GM18520 (cell line): ENCODE results near the gene CSNK1A1.
"Not testable (repeated sequence)": the region's sequence is repeated elsewhere in the genome, so short reads cannot be mapped to it uniquely, and the experiment has no call there.

Experiments used
- ATAC-seq: cut with Tn5 transposase; IDR thresholded peaks from one replicate; pipeline ENCODE4 v1.9.1; 2021; ENCODE audit not compliant: unreplicated experiment

Gene CSNK1A1

DNA sequence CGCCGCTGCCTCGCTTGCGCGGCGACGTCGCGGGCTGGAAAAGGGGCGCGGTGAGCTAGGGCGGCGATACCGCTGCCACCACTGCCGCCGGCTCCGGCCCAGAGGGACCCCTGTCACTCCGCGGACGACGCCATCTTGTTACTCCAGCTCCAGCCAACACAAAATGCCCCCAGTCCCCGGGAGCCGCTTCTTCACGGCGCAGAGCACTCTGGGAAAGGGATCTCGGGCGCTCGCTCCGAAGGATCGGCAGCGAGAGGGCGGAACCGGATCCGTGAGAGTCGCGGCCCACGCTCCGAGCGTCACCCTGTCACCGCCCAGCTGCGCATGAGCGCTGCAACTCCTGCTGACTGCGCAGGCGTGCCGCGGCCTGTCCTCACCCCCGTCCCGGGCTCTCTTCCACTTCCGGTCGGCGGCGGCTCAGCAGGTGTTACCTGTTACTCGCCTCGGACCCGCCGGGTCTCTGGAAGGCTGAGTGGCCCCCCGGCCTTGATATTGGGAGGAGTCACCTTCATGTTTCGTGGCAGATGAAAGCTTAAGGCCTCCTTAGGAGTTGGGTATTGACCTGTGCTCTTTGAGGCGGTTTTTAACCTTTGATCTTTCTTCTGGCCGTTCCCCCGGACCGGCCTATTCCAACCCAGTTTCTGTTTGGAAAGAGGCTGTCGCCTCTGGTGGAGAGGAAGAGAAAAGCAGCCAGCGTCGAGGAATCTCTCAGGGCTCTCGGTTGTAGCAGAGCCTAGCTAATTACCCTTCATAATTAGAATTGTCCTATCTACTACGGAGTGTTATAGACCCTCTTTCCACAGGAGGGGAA is at the start of gene CSNK1A1:
TSS of gene CSNK1A1 (minus strand) at position 213 of the 811 bp plus-strand sequence. CDS start 475 bp downstream, outside the sequence.
- peak; percentile 89 for ATAC-seq

DNA sequence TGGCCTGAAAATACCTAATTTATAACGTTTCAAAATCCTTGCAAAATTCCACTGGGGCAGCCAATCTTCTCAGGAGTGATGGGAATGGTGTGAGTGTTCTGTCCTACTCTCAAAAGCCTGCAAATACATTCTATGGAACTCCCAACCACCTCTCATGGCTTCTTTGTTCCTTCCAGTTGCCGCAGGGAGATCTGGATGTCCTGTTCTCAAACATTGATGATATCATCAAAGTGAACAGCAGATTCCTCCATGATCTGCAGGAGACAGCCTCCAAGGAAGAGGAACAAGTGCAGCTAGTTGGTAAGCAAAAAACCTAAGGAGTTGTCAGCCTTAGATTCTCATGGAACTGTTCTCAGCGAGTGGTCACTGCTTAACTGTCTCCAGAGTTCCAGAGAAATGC is 49.7 kb upstream of the CSNK1A1 start:
- ATAC-seq, result no peak

DNA sequence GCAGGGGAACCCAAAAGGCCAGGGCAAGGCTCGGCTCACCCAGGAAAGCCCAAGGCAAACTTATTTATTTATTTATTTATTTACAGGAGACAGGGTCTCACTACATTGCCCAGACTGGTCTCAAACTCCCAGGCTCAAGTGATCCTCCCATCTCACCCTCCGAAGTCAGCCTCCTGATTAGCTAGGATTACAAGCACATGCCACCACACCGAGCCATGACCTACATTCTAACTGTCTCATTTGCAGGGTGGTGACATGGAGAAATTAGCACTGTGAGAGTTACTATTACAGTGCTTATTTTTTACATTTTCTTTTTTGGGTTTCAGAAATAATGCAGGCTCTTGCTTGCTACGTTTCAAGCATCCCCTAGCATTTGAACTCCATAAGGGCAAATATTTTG is 48.1 kb upstream of the CSNK1A1 start:
- no peak for ATAC-seq

DNA sequence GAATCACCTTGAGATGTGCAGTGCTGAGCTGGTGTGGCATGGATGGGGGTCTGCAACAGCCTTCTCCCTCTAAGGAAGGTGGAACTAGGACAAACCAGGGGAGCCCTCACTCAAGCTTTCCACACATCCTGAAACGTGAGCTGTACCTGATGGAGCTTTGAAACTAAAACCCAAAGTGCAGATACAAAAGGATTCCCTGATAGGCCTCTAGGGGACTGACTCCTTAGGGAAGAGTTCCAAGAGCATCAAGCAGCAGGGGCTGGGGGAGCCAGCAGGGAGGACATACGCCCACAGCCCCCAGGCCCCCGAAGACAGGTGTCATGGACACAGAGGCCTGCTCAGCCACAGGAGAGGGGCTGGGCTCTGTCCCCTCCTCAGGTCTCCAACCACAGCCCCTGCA is 47.7 kb upstream of the CSNK1A1 start:
- no peak for ATAC-seq

DNA sequence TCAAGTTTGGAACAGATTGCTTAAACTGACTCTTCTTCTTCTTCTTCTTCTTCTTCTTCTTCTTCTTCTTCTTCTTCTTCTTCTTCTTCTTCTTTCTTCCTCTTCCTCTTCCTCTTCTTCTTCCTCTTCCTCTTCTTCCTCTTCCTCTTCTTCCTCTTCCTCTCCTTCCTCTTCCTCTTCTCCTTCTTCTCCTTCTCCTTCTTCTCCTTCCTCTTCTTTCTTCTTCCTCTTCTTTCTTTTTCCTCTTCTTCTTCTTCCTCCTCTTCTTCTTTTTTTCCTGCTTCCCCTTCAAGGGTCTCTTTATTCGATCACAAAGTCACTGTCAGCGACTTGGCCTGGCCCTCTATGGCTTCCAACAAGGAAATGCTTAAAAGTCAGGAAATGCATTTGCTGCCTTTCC is 47.0 kb upstream of the CSNK1A1 start:
- not testable (repeated sequence) for ATAC-seq

DNA sequence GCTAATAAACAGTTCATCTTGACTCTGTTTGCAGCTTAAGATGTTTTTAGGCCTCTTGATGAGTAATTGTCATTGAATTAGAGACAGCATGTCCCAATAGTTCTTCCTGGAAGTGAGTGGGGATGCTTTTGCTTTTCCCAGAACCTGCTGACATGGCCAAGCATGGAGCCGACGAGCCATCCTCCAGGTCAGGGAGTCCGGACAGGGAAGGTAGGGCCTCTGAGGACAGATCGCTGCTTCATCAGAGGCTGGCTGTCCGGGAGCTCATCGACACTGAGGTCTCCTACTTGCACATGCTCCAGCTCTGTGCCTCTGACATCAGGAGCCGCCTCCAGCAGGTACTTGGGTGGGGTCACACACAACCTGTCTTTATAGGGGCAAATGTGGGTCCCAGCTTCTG is 46.4 kb upstream of the CSNK1A1 start:
- ATAC-seq, result no peak

DNA sequence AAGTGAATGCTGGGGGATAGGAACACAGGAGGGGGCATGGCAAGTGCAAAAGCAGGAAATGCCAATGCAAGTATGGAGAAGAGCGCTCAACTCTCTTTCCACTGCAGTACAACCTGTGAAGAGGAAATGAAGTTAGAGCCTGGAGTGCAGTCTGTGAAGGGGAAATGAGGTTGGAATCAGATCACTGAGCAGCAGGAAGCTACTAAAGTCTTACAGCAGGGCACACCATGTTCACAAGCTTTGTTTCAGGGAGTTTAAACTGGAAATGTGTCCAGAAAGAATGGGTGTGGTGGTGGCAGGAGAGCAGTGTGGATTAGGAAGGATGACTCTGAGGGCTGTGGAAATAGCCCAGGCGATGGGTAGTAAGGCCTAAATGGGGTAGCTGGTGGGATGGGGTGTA is 45.5 kb upstream of the CSNK1A1 start:
- no peak for ATAC-seq

DNA sequence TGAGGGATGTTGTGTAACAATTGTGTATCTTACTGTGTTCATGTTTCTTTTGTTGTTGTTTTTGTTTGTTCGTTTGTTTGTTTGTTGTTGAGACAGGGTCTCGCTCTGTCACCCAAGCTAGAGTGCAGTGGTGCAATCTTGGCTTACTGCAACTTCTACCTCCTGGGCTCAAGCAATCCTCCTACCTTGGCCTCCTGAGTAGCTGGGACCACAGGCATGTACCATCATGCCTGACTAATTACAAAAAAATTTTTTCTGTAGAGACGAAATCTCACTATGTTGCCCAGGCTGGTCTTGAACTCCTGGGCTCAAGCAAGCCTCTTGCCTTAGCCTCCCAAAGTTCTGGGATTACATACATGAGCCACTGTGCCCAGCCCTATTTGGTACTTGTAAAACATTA is 43.9 kb upstream of the CSNK1A1 start:
- ATAC-seq, result not testable (repeated sequence)

DNA sequence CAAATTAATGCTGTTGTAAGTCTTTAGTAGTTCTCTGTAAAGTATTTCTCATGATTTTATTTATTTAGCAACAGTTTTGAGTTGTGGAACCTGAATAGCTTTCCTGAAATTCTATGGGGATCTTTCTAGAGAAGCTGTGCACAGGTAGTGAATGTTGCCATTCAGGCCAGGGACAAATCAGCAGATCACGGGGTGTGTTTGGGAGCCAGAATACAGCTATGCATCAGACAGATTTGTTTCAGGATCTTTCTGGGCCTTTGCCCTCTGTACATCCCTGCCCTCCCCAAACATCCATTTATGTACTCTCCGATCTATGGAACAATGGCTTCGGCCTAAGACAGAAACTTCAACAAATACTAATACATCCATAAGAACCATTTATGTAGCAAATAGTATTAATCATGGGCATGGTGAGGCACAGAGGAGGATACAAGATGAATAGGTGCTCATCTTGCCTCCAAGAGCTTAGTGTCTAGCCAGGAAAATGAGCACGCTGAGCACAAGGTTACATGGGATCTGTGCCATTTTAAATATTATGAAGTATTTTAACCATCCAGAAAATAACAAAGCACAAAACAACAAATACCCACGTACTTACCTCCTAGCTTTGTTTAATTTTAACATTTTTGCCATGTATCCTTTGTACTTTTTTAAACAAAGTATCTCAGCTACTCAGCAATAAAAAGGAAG is 43.1 kb upstream of the CSNK1A1 start:
- ATAC-seq, result no peak

DNA sequence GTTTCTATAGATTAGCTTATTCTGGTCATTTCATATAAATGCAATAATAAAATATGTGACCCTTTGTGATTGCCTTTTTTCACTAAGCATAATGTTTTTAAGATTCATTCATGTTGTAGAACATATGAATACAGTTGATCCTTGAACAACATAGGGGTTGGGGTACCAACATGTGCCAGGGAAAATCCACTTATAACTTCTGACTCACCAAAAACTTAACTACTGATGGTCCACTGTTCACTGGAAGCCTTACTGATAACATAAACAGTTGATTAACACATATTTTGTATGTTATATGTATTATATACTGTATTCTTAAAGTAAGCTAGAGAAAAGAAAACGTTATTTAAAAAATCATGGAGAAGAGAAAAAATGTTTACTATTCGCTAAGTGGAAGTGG is 42.1 kb upstream of the CSNK1A1 start:
- ATAC-seq, result no peak

DNA sequence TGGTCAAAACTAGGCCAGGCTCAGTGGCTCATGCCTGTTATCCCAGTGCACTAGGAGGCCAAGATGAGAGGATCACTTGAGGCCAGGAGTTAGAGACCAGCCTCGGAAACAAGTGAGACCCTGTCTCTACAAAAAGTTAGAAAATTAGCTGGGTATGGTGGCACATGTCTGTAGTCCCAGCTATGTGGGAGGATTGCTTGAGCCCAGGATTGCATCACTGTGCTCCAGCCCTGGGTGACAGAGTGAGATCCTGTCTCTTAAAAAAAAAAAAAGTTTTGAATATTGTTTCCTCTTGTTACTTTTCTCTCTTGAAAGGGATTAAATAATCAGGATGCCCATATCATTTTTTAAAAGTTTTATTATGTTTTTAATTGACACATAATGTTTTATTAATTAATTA is 37.7 kb upstream of the CSNK1A1 start:
- ATAC-seq, result no peak

DNA sequence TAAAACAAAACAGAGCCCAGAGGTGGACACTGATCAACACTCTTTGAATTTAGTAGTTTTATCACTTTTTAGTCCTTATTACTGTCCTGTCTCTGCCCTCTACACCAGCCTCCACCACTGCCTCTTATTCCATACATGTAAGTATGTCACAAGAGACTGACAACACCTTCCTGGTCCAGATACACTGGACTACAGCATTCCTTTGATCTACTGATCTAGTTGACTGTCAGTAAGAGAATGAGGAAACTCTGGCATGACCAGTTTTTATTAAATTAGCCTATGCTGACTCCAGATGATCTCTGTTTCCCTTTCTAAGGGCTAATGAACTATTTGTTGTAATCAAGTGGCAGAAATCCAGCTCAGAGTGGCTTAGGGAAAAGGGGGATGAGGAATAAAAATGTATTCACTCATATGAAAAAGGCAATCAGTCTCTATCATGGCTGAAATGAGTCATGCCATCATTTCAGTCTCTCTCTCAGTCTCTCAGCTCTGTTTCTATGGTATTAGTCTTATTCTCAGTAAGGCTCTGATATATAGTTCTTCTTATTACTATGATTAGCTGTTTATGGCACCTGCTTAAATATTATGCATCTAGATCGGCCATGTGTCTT is 35.6 kb upstream of the CSNK1A1 start:
- ATAC-seq, result no peak

DNA sequence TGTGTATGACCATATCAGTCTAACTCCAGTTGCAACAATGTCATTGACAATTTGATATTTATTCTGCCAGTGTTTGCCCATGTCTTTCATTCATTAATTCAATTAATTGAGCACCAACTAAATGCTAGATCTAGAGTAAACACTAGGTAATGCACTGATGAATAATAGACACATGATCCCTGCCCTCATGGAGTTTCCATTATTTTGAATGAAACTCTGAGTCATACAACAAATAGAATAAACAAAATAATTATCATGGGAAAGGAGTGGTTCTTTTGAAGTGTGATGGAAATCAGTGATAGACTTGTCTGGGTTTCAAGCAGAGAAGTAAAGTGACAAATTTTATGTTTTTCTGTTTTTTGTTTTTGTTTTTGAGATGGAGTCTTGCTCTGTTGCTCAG is 34.7 kb upstream of the CSNK1A1 start:
- ATAC-seq, result no peak

DNA sequence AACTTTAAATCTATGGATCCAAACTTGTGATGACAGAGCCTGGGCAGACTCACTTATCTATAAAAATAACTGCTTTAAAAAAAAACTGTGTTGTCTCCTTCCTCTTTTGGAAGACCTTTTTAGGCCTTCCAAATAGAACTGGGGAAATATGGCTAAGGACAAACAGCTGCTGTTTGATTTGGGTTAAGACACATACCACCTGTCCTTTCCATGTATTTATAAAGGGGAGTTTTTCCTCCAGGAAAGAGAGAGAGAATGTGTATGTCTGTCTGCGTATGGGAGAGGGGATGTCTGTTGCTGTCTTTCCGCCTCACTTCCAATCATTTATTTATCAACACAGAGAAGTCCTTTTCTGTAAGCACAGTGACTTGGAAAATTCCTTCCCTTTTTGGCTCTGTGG is 32.9 kb upstream of the CSNK1A1 start:
- ATAC-seq, result no peak

DNA sequence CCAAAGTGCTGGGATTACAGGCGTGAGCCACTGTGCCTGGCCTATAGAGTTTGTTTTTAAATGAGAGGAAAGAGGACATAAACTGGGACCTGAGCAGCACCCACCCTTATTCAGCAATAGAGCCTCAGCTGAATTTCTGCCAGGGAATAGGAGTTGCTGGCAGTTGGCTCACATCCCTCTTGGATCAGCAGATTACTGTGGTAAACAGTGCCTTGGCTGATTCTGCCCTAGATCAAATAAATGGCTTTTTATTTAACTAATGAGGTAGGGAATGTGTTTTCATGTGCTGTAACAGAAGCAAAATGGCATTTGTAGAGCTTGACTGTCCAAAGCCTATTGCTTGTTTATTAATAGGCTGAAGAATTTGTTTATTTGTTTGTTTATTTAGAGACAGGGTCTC is 32.2 kb upstream of the CSNK1A1 start:
- no peak for ATAC-seq

DNA sequence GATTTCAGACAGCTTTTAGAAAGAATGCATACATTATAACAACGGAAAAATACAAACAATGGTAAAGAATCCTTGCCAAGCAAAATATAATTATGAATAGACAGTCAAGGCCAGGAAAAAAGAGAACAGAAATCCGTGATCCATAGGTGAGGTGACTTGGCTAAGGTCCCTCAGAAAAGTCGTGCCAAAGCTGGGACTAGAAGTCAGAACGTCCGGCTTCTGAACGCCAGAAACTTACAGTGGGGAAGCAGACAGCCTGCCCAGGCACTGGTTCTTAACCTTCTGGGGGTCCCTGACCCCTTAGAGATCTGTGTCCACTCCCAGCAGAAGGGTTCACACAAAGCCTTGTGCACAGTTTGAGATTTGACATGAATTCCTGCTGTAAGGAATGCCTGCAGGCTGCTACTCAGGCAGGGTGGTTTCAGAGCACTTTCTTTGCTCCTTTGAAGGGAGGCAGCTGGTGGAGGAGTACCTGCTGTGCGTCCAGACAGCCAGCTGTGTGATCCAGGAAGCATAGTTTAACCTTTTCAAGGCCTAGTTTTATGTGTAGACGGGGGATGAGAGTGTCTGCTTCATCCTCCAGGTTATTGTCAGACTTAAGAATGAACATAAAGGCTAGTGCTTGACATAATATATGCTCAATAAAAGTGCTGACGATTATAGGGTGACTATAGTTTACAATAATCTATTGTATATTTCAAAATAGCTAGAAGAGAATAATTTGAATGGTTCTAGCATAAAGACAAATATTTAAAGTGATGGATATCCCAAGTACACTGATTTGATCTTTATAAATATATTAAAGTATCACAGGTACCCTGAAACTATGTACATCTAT is 30.9 kb upstream of the CSNK1A1 start:
- no peak for ATAC-seq

DNA sequence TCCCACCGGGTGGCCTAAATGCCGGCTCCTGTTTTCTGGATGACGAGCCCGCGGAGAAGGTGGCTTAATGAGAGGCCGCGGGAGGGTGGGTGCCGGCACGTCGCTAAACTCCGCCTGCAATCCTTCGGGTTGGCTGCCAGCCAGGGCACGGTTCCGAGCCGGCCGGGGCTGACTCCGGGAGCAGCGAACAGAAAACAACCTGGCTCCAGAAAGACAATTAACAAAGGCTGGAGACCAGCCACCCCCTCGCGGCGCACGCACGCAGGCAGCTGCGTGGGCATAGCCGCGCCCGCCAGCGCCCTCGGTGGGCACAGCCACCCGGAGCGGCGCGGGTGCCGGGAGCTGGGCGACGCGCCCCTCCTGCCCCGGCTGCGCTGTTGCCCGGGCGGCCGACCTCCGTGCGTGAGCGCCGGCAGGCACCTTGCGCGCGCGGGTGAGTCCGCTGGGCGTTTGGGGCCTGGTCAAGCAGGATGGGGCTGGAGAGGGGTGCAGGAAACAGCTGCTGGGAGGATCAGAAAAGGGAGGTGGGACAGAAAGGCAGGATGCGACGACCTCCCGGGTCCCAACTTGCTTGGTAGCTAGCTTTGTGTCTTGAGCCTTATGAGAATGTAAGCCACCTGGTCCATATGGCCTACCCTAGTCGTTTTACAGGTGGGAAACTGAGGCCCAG is 30.1 kb upstream of the CSNK1A1 start, which contains the start of gene ARHGEF37:
TSS of gene ARHGEF37 (plus strand) at position 307 of the 670 bp plus-strand sequence. CDS start 16,272 bp downstream, outside the sequence.
- no peak for ATAC-seq

DNA sequence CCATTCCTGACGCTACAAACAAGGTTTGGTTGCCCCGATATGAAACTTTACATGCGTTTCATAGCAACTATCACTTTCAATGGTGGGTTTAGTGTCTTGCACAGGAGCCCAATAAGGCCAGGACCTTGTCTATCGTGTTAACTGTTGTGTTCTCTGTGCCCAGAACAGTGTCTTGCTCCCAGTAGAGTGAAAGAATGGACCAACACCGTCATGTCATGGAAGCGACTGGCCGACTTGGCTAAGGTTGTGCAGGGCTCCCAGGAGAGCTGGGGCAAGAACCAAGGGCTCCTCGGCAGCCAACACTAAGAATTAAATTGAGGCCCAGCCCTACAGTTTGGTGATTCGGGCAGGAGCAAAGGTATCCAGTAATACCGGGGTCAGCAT is 29.6 kb upstream of the CSNK1A1 start:
- ATAC-seq, result no peak

DNA sequence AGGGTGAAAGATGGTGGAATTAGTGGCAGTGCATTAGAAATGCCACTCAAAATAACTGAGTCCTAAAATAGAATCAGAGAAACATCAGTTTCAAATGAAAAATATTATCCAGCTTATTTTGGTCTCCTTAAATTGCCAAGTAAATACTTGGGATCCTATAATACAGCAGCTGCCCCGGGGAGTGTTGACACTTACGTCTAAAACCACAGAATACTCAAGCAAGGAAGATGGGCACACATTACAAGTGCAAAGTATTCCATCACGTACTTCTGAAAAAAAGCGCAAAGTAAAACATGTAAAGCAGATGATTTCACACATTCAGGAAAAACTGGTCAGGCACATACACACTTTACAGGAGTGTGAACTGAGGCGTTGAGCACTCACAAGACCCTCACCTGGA is 27.7 kb upstream of the CSNK1A1 start:
- ATAC-seq, result no peak

DNA sequence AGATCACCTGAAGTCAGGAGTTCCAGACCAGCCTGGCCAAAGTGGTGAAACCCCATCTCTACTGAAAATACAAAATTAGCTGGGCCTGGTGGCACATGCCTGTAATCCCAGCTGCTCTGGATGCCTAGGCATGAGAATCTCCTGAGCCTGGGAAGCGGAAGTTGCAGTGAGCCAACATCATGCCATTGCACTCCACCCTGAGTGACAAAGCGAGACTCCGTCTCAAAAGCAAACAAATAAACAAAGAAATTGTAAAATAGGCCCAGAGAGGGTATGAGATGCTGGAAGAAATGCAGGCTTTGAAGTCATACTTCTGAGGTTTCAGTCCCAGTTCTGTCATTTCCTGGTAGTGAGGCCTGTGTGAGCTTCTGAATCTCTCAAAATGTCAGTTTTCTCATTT is 24.8 kb upstream of the CSNK1A1 start:
- no peak for ATAC-seq

DNA sequence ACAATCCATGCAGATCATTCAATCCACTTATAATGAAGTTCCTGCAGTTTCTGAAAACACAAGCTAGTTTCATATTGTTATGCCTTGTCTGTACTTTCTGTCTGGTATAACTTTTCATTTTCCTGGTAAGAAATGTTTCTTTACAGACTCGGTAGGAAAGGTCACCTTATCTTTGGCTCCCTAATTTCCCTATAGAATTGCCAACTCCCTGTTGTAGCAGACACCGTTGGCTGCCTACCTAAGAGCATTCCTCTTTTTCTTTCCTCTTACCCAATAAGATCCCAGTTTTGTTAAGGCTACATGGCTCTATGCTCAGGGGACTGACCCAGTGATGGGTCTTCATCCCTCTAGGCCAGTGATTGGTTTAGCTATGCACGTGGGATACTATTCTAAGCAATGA is 23.9 kb upstream of the CSNK1A1 start:
- no peak for ATAC-seq
